GM19455 (cell line): ENCODE results near the gene SRP54.
A peak's percentile ranks its signal among the peaks of the same experiment; 100 is the strongest.
"Not testable (repeated sequence)": the region's sequence is repeated elsewhere in the genome, so short reads cannot be mapped to it uniquely, and the experiment has no call there.

Experiments used
- ATAC-seq: cut with Tn5 transposase; IDR thresholded peaks from one replicate; pipeline ENCODE4 v1.9.1; 2021; ENCODE audit not compliant: unreplicated experiment

Gene SRP54

GRCh38 chr14:34983148-34983760 is 462 bp downstream of the SRP54 start:
- peak; percentile 17 for ATAC-seq

DNA sequence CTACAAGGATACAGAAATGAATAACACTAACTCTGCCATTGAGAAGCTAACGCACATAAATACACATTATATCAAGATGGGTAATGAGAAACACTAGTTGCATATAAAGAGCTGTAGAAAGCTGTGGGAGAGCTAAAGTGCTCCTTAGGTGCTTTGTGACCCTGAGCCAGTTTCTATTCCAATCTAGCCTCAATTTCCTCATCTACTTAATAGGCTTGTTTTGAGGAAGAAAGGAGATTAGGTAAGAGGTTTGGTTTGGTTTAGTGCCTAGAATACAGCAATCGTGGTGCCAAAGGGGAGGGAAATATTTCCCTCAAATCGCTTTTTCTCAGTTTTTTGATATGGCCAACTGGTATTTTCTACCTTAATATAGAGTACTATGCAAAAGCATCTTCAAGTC is 994 bp downstream of the SRP54 start:
- no peak for ATAC-seq

GRCh38 chr14:34985740-34986139 is 2.9 kb downstream of the SRP54 start:
- no peak for ATAC-seq

DNA sequence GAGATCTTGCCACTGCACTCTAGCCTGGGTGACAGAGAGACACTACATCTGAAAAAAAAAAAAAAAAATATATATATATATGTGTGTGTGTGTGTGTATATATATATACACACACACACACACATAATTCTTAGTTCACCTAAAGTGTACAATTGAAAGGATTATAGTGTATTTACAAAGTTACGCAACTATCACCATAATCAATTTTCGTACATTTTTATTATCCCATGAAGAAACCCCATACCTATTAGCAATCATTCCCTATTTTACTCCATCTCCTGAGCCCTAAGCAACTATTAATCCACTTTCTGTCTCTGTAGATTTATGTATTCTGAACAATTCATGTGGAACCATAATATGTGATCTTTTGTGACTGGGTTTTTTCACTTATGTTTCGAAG is 4.4 kb downstream of the SRP54 start:
- no peak for ATAC-seq

GRCh38 chr14:34989762-34990161 is 7.0 kb downstream of the SRP54 start:
- ATAC-seq = no peak

- ATAC-seq = no peak
Measured at GRCh38 chr14:34993426-34993825, 10.6 kb downstream of the SRP54 start.

- no peak for ATAC-seq
Measured at GRCh38 chr14:34994668-34995067, 11.9 kb downstream of the SRP54 start.

GRCh38 chr14:34997762-34998161 is 15.0 kb downstream of the SRP54 start:
- no peak for ATAC-seq

GRCh38 chr14:34999500-34999899 is 16.7 kb downstream of the SRP54 start:
- no peak for ATAC-seq

- ATAC-seq = no peak
Measured at GRCh38 chr14:35001621-35002020, 18.8 kb downstream of the SRP54 start.

GRCh38 chr14:35004839-35005238 is 22.0 kb downstream of the SRP54 start:
- ATAC-seq = no peak

DNA sequence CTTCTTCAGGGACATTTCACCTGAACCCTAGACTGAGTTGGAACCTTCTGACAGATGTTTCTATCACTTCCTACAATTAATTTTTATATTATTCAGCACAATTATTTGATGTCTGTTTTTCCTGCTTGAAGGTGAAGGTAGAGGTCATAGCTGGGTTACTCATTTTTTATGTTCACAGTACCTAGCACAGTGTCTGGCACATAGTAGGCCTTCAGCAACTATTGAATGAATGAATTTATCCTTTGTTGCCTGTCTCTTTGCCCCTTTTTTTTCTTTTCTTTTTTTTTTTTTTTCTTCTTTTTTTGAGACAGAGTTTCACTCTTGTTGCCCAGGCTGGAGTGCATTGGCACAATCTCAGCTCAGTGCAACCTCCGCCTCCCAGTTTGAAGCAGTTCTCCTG is 33.8 kb downstream of the SRP54 start:
- ATAC-seq = no peak

DNA sequence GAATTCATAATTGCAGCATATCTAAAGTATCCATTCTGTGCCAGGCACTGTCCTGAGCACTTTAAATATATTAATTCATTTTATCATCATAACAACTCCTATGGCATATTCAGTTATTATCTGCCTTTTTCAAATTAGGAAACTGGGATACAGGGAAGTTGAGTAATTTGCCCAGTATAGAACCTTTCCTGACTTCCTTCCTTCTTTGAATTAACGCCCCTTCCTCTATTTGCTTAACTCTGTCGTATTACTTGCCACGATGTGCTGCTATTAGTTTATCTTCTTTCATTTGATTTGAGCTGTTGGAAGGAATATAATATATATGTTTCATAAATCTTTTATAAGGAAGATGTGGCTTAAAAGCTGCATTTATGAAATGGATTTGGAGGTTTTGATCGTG is 37.9 kb downstream of the SRP54 start:
- ATAC-seq = no peak

DNA sequence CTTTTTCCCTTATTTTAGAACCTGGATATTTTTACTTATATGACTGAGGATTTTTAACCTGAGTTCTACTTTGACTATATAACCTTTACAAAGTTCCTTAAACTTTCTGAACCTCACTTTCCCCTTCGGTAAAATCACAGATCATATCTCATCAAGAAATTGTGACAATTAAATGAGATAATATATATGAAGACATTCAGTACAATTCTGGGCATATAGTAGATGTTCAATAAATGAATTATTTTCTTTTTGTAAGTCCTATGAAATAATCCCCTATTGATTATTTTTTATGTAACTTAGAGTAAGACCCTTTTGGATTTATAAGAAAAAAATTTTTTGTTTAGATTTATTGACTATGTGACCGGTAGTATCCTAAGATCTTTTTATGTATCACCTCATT is 45.6 kb downstream of the SRP54 start:
- no peak for ATAC-seq

- ATAC-seq = no peak
Measured at GRCh38 chr14:35032562-35032961, 49.8 kb downstream of the SRP54 start.

DNA sequence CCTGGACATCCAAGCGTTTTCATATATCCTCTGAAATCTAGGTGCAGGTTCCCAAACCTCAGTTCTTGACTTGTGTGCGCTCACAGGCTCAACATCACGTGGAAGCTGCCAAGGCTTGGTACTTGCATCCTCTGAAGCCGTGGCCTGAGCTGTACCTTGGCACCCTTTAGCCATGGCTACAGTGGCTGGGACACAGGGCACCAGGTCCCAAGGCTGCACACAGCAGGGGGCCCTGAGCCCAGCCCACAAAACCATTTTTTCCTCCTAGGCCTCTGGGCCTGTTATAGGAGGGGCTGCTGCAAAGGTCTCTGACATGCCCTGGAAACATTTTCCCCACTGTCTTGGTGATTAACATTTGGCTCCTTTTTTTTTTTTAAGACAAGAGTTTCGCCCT is 51.6 kb downstream of the SRP54 start:
- no peak for ATAC-seq

- not testable (repeated sequence) for ATAC-seq
Measured at GRCh38 chr14:35034944-35035554, 52.3 kb downstream of the SRP54 start.

DNA sequence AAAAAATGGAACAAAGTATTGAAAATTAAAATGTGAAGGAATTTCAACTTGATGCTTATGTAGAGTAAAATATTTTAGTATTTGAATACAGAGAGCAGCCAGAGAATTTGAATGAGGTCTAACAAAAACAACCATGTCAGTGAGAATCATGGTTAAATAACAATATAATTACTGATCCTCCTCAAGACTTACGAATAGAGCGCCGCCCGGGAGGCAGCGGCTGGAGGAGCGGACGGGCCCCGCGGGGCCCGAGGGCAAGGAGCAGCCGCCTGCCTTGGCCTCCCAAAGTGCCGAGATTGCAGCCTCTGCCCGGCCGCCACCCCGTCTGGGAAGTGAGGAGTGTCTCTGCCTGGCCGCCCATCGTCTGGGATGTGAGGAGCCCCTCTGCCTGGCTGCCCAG is 55.5 kb downstream of the SRP54 start:
- ATAC-seq = not testable (repeated sequence)

DNA sequence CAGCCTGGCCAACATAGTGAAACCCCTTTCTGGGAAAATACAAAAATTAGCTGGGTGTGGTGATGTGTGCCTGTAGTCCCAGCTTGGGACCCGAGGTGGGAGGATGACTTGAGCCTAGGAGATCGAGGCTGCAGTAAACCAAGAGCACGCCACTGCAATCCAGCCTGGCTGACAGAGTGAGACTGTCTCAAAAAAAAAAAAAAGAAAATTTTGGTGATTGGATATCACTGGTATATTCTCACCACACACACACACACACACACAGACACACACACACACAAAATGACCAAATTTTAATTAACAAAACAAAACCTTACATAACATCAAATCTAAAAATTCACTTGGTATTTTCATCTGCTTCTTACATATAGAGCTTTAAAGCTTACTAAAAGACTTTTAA is 59.8 kb downstream of the SRP54 start:
- ATAC-seq = no peak

- ATAC-seq = no peak
Measured at GRCh38 chr14:35043046-35043445, 60.3 kb downstream of the SRP54 start.

DNA sequence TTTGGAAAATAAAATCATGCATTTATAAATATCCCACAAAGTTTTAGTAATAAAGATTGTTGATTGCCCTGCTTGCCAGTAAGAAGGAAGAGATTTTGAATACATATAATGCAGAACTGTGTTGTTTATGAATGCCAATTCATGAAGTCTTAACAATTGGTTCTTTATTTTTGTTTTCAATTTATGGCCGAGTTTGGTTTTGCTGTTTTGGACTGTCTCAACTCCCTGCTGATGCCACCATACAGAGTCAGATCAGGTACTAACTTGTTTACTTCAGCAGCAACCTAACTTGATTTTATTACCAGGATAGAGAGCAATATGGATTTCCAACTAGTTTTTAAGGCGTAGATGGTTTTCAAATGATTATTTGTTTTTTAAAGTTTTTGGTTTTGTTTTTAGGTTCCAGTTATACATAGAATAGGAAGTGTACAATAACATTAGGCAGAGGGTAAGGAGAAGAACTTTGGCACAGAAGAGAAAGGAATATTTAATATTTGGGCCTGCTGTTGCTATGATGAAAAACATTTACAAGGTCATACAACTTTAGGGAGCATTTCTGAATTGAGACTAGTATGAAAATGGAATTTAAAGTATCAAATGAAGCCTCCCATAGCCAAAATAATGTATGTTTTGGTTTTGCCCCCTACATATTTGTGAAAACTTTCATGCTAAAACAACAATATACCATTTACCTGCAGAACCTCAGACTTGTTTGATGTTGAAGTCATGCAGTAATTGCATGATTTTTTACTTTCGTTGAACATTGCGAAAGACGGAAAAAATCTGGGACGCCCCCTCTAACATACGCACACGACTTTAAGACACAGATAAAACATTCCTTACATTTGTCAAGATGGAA is 62.4 kb downstream of the SRP54 start:
- ATAC-seq = no peak

DNA sequence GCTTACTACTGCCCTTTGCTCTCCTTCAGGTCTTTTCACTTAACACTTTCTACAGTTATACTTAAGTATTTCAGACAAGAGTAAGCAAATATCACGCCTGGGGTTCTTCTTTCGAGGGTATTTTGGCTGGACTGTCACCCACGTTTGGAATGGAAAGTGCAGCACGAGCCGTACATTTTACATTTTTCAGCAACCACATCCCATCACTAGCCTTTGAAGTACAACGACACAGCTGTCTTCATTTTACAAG is 62.9 kb downstream of the SRP54 start:
- ATAC-seq = no peak
